IMR-90 (cell line): ENCODE measurements around the gene STAT6. TPM values are rescaled to one million over a fixed set of nuclear protein-coding genes. Genes with fewer than 3 reads are reported as not detected.

Experiments
- ATAC-seq: fragments of 200-7000 bp; cut with Tn5 transposase; 2 replicates; pipeline ENCODE4 v1.9.1; 2020; ENCODE audit warnings: low read depth, mild to moderate bottlenecking, moderate library complexity
- BruUV-seq: library from RNA; stranded (reverse); fragments of 400-500 nt; replicated peaks from 2 replicates; lab custom pipeline; 2021; lab: Mats Ljungman, UMichigan
- CTCF ChIA-PET: fragments of 300-600 bp; formaldehyde crosslinking; extraction: SDS; loops from one replicate; lab custom pipeline; 2021; ENCODE audit warnings: antibody characterized with exemption; lab: Yijun Ruan, JAX
- POLR2A ChIA-PET: fragments of 300-600 bp; sonication (Branson Sonifier 250); formaldehyde crosslinking; loops from one replicate; lab custom pipeline; 2022; ENCODE audit warnings: antibody characterized with exemption; ENCODE audit not compliant: unreplicated experiment; lab: Charles Lee
- DNase-seq: peaks from one replicate; pipeline ENCODE4 v3.0.0; 2013
- H2AFZ ChIP-seq: replicated peaks from 2 replicates; pipeline ENCODE3; 2013; ENCODE audit warnings: low read length, mild to moderate bottlenecking; ENCODE audit not compliant: poor library complexity
- H2AK5ac ChIP-seq: 2 replicates; pipeline ENCODE4 v1.6.1; 2013; ENCODE audit warnings: low read depth, low read length, inconsistent platforms
- H2AK9ac ChIP-seq: replicated peaks from 2 replicates; pipeline ENCODE3; 2013; ENCODE audit warnings: mild to moderate bottlenecking, low read depth, low read length, moderate library complexity; ENCODE audit not compliant: poor library complexity
- H2BK120ac ChIP-seq: 2 replicates; pipeline ENCODE4 v1.6.1; 2013; ENCODE audit warnings: low read depth, low read length, inconsistent platforms
- H2BK15ac ChIP-seq: 3 replicates; pipeline ENCODE4 v1.6.1; 2013; ENCODE audit warnings: low read depth, low read length, inconsistent platforms
- H2BK20ac ChIP-seq: 2 replicates; pipeline ENCODE4 v1.6.1; 2013; ENCODE audit warnings: low read depth, mild to moderate bottlenecking, inconsistent platforms, low read length, moderate library complexity
- H2BK5ac ChIP-seq: 2 replicates; pipeline ENCODE4 v1.6.1; 2013; ENCODE audit warnings: mild to moderate bottlenecking, low read depth, low read length, inconsistent platforms; ENCODE audit not compliant: poor library complexity, severe bottlenecking
- H3K14ac ChIP-seq: replicated peaks from 2 replicates; pipeline ENCODE4 v1.6.1; 2013; ENCODE audit warnings: low read depth, low read length, inconsistent platforms
- H3K18ac ChIP-seq: 2 replicates; pipeline ENCODE4 v1.6.1; 2013; ENCODE audit warnings: low read depth, low read length, control low read depth
- H3K23ac ChIP-seq: 2 replicates; pipeline ENCODE4 v1.6.1; 2013; ENCODE audit warnings: low read depth, low read length, inconsistent platforms
- H3K27ac ChIP-seq: 2 replicates; pipeline ENCODE4 v1.5.1; 2013; ENCODE audit warnings: mild to moderate bottlenecking, control low read depth, low read length; ENCODE audit not compliant: insufficient read depth
- H3K27me3 ChIP-seq: 2 replicates; pipeline ENCODE4 v1.6.1; 2013; ENCODE audit warnings: low read length; ENCODE audit not compliant: control insufficient read depth, insufficient read depth
- H3K36me3 ChIP-seq: 2 replicates; pipeline ENCODE4 v1.6.1; 2013; ENCODE audit warnings: low read length, mixed read lengths; ENCODE audit not compliant: control insufficient read depth, insufficient read depth
- H3K4ac ChIP-seq: 2 replicates; pipeline ENCODE4 v1.6.1; 2013; ENCODE audit warnings: low read depth, low read length, inconsistent platforms
- H3K4me1 ChIP-seq: 2 replicates; pipeline ENCODE4 v1.6.1; 2013; ENCODE audit warnings: low read length, mixed read lengths; ENCODE audit not compliant: control insufficient read depth, insufficient read depth
- H3K4me2 ChIP-seq: 2 replicates; pipeline ENCODE4 v1.6.1; 2013; ENCODE audit warnings: low read depth, mild to moderate bottlenecking, control low read depth, low read length, moderate library complexity
- H3K4me3 ChIP-seq: 2 replicates; pipeline ENCODE4 v1.5.1; 2013; ENCODE audit warnings: low read depth, mild to moderate bottlenecking, control low read depth, low read length, moderate library complexity; ENCODE audit not compliant: insufficient read depth
- H3K56ac ChIP-seq: 2 replicates; pipeline ENCODE4 v1.6.1; 2013; ENCODE audit warnings: low read length, inconsistent platforms; ENCODE audit not compliant: insufficient read depth; ENCODE audit errors: extremely low read depth
- H3K79me1 ChIP-seq, 2 experiments: 2 replicates each; pipeline ENCODE4 v1.6.1; 2013; ENCODE audit warnings: low read length in 2 of 2, inconsistent platforms in 1 of 2, low read depth in 1 of 2
- H3K9ac ChIP-seq: 2 replicates; pipeline ENCODE4 v1.6.1; 2013; ENCODE audit warnings: low read depth, low read length, control low read depth
- H3K9me1 ChIP-seq: 2 replicates; pipeline ENCODE4 v1.6.1; 2013; ENCODE audit warnings: low read length, inconsistent platforms; ENCODE audit not compliant: insufficient read depth
- H3K9me3 ChIP-seq: 2 replicates; pipeline ENCODE4 v1.6.1; 2013; ENCODE audit warnings: low read length; ENCODE audit not compliant: control insufficient read depth, insufficient read depth
- H4K20me1 ChIP-seq: 2 replicates; pipeline ENCODE4 v1.6.1; 2013; ENCODE audit warnings: low read length, inconsistent platforms; ENCODE audit not compliant: insufficient read depth
- H4K5ac ChIP-seq: 2 replicates; pipeline ENCODE4 v1.6.1; 2013; ENCODE audit warnings: mild to moderate bottlenecking, low read depth, low read length, control low read depth
- H4K8ac ChIP-seq, 2 experiments: 2 replicates each; pipeline ENCODE4 v1.6.1; 2013; ENCODE audit warnings: low read depth in 2 of 2, low read length in 2 of 2, control low read depth in 1 of 2, inconsistent platforms in 1 of 2
- H4K91ac ChIP-seq: 2 replicates; pipeline ENCODE4 v1.6.1; 2013; ENCODE audit warnings: low read depth, low read length, inconsistent platforms; ENCODE audit not compliant: insufficient read depth
- BHLHE40 ChIP-seq: fragments of 150-350 bp; IDR thresholded peaks from 2 replicates; pipeline ENCODE4 v1.6.1; 2016; ENCODE audit warnings: mild to moderate bottlenecking, low read depth, low read length
- CEBPB ChIP-seq: IDR thresholded peaks from 2 replicates; pipeline ENCODE4 v1.6.1; 2012; ENCODE audit warnings: low read depth, low read length, improper control_type of control experiment
- CHD1 ChIP-seq: IDR thresholded peaks from 2 replicates; pipeline ENCODE4 v1.6.1; 2012; ENCODE audit warnings: low read depth, low read length, improper control_type of control experiment
- CTCF ChIP-seq: conservative IDR thresholded peaks from 2 replicates; pipeline ENCODE4 v1.5.1; 2012; ENCODE audit warnings: mild to moderate bottlenecking, low read depth, low read length, improper control_type of control experiment
- ELK1 ChIP-seq: fragments of 150-350 bp; IDR thresholded peaks from 2 replicates; pipeline ENCODE4 v1.6.1; 2016; ENCODE audit warnings: low read depth, mild to moderate bottlenecking, low read length, moderate library complexity, borderline replicate concordance
- FOS ChIP-seq: fragments of 150-350 bp; IDR thresholded peaks from 2 replicates; pipeline ENCODE4 v1.6.1; 2016; ENCODE audit warnings: low read depth, low read length
- MAFK ChIP-seq: IDR thresholded peaks from 2 replicates; pipeline ENCODE4 v1.6.1; 2012; ENCODE audit warnings: low read depth, low read length, improper control_type of control experiment
- MAZ ChIP-seq: IDR thresholded peaks from 2 replicates; pipeline ENCODE4 v1.6.1; 2012; ENCODE audit warnings: low read depth, mild to moderate bottlenecking, low read length, improper control_type of control experiment, moderate library complexity, borderline replicate concordance
- MXI1 ChIP-seq: IDR thresholded peaks from 2 replicates; pipeline ENCODE4 v1.6.1; 2012; ENCODE audit warnings: low read depth, mild to moderate bottlenecking, low read length, moderate library complexity, borderline replicate concordance
- NFE2L2 ChIP-seq: fragments of 150-350 bp; IDR thresholded peaks from 2 replicates; pipeline ENCODE4 v1.6.1; 2016; ENCODE audit warnings: low read depth, mild to moderate bottlenecking, low read length
- POLR2A ChIP-seq: IDR thresholded peaks from 2 replicates; pipeline ENCODE4 v1.6.1; 2012; ENCODE audit warnings: mild to moderate bottlenecking, low read depth, low read length
- RAD21 ChIP-seq: IDR thresholded peaks from 2 replicates; pipeline ENCODE4 v1.6.1; 2012; ENCODE audit warnings: low read length, improper control_type of control experiment
- RCOR1 ChIP-seq: IDR thresholded peaks from 2 replicates; pipeline ENCODE4 v1.6.1; 2012; ENCODE audit warnings: mild to moderate bottlenecking, low read length, improper control_type of control experiment; ENCODE audit not compliant: insufficient replicate concordance
- RFX5 ChIP-seq: IDR thresholded peaks from 2 replicates; pipeline ENCODE4 v1.8.0; 2012; ENCODE audit warnings: low read depth, mild to moderate bottlenecking, low read length, moderate library complexity
- SMC3 ChIP-seq: fragments of 150-350 bp; IDR thresholded peaks from 2 replicates; pipeline ENCODE4 v1.6.1; 2016; ENCODE audit warnings: low read depth, mild to moderate bottlenecking, antibody characterized with exemption, low read length, moderate library complexity
- WGBS, 2 experiments: methylation state at CpG; one replicate each; pipeline versions ENCODE4 v1.1.5 to v1.1.7; 2013; ENCODE audit warnings: missing lambda C conversion rate in 2 of 2; ENCODE audit not compliant: insufficient read length in 1 of 2; ENCODE audit errors: extremely low coverage in 2 of 2; 5-methylcytosine and 5-hydroxymethylcytosine counted together
- dilution Hi-C: fragments of 300-500 bp; cut with HindIII; formaldehyde crosslinking; loops from one replicate; pipeline ENCODE4 v1.14.3; 2018; ENCODE audit warnings: low sequenced_read_pairs; ENCODE audit not compliant: unreplicated experiment
- in situ Hi-C: fragments of 300-500 bp; cut with MboI; formaldehyde crosslinking; loops from 3 replicates; pipeline ENCODE4 v1.14.3; 2019; ENCODE audit warnings: low sequenced_read_pairs, inconsistent platforms, mixed read lengths
- intact Hi-C: fragments of 100-400 bp; cut with micrococcal nuclease; formaldehyde crosslinking; loops from 2 replicates; pipeline ENCODE4 v1.10.0; 2022
- polyA plus RNA-seq, 3 experiments: library from polyadenylated mRNA; depleted of rRNA; stranded (reverse); fragments of >200 nt; gene quantifications; 2 replicates each; pipeline ENCODE4 v1.2.3, GENCODE V29; 2012; ENCODE audit warnings: low replicate concordance in 1 of 3
- total RNA-seq: library from RNA; depleted of rRNA; stranded (reverse); fragments of >200 nt; gene quantifications from 2 replicates; pipeline ENCODE4 v1.2.3, GENCODE V29; 2012

The STAT6 gene
- total and polyA plus RNA-seq, 2 of the 4 experiments (the other 2 are of a cell fraction), result 43.4 to 96.9 TPM

- no peak overlapping the region for H4K8ac ChIP-seq
- H3K56ac ChIP-seq, result no peak overlapping the region
- no peak overlapping the region for H2AK5ac ChIP-seq
- intact Hi-C loops, result loop anchor here (2.0 kb wide), 2 partner anchors 50 to 58 kb away; no protein-coding TSS in a partner anchor
- ChIA-PET POLR2A (interaction anchor here (0.6 kb wide), 1 partner anchor 184 kb away, joined by 8 read pairs; no protein-coding TSS in a partner anchor), CTCF (interaction anchor here (0.7 to 2.7 kb wide), 9 partner anchors 8 to 115 kb away, joined by 3 to 13 read pairs (median 5); partner anchors contain the start of gene STAT6)
- no peak overlapping the region for H3K9ac ChIP-seq
- no peaks in the 10 kb centered on the region; the same call in 1 of the 2 replicates for H3K9me3 ChIP-seq
- no TSS peak for BruUV-seq
- DNase-seq, result peak; percentile 69
- no peak overlapping the region for H3K4ac ChIP-seq
- 0% methylated on average over 2 of the region's 10 CpGs; no CpG with 5 or more reads in 1 of the 2 experiments for WGBS, 2 experiments
- no peaks in the 10 kb centered on the region for H3K36me3 ChIP-seq
- H3K27me3 ChIP-seq, result no peaks in the 10 kb centered on the region
- in situ Hi-C loops, result loop anchor here (5.0 kb wide), 1 partner anchor 53 kb away; no protein-coding TSS in a partner anchor
- H3K27ac ChIP-seq, result no peak overlapping the region
- H2BK5ac ChIP-seq, result no peak overlapping the region
- dilution Hi-C loops, result no loop called here
- no peak overlapping the region for H4K91ac ChIP-seq
- H2AFZ ChIP-seq, result no peak overlapping the region
- H4K20me1 ChIP-seq, result no peaks in the 10 kb centered on the region
- H3K18ac ChIP-seq, result no peak overlapping the region
- no peak overlapping the region for H2BK15ac ChIP-seq
- peaks cover 0 to 3% of the 10 kb centered on the region in 2 experiments; a peak in 1 of 4 replicates for H3K79me1 ChIP-seq
- H3K23ac ChIP-seq, result no peak overlapping the region
- no peak overlapping the region for H2BK20ac ChIP-seq
- no peaks in the 10 kb centered on the region for H3K9me1 ChIP-seq
- no peaks in the 10 kb centered on the region; the same call in none of the 2 replicates for H3K4me1 ChIP-seq
- H2AK9ac ChIP-seq, result peak overlapping the region; percentile 25
- no peak overlapping the region for H3K4me2 ChIP-seq
- H3K14ac ChIP-seq, result no peak overlapping the region
- no peak overlapping the region for H2BK120ac ChIP-seq
- peak; percentile 36 for ATAC-seq
- H3K4me3 ChIP-seq, result no peak overlapping the region
- no peak overlapping the region for H4K5ac ChIP-seq
- TF ChIP-seq NFE2L2, result no peak
- no peak for TF ChIP-seq BHLHE40
- peak; percentile 23; the same call in 1 of the 2 replicates for TF ChIP-seq MAFK
- TF ChIP-seq ELK1, result no peak
- peak; percentile 90 for TF ChIP-seq RAD21
- TF ChIP-seq CHD1, result no peak
- TF ChIP-seq FOS, result no peak
- TF ChIP-seq MAZ, result peak; percentile 51; the same call in 1 of the 2 replicates
- peak; percentile 89 for TF ChIP-seq SMC3
- no peak for TF ChIP-seq MXI1
- TF ChIP-seq RFX5, result no peak
- TF ChIP-seq POLR2A, result no peak
- TF ChIP-seq CEBPB, result no peak
- TF ChIP-seq CTCF, result peak; percentile 91
- TF ChIP-seq RCOR1, result no peak
Measured at GRCh38 chr12:57124261-57124877, 13.2 kb upstream of the STAT6 start.
